Endometrium (tissue), 2 donors: ENCODE data around the gene SMPX.

Experiments used
- FAIRE-seq: peaks from 2 replicates; lab custom pipeline; 2012; peaks lifted over from hg19 to GRCh38; lab: Jason Lieb, UNC
- donor health status: control.
- donor health status: control.

Gene SMPX

GRCh38 chrX:21657318-21658151 lies 100.4 kb downstream of the SMPX start:
- FAIRE-seq = no peak

GRCh38 chrX:21656587-21657317 lies 101.2 kb downstream of the SMPX start:
- no peak for FAIRE-seq
